GM18519 (cell line): ENCODE measurements around the gene USP21.

ENCODE experiments used
- ATAC-seq: cut with Tn5 transposase; IDR thresholded peaks from one replicate; pipeline ENCODE4 v1.9.1; 2021; ENCODE audit warnings: mild to moderate bottlenecking, moderate library complexity; ENCODE audit not compliant: unreplicated experiment, low FRiP score

USP21 gene

GRCh38 chr1:161168906-161169305 lies 9.6 kb downstream of the USP21 start:
- no peak for ATAC-seq

GRCh38 chr1:161171191-161171590 lies 11.9 kb downstream of the USP21 start:
- ATAC-seq, result no peak

- no peak for ATAC-seq
Measured at GRCh38 chr1:161171696-161172095, 12.4 kb downstream of the USP21 start.

- no peak for ATAC-seq
Measured at GRCh38 chr1:161172349-161172748, 13.0 kb downstream of the USP21 start.

- no peak for ATAC-seq
Measured at GRCh38 chr1:161172776-161173376, 13.6 kb downstream of the USP21 start.

- no peak for ATAC-seq
Measured at GRCh38 chr1:161173711-161174110, 14.4 kb downstream of the USP21 start.

- ATAC-seq, result no peak
Measured at GRCh38 chr1:161174911-161175310, 15.6 kb downstream of the USP21 start.

GRCh38 chr1:161175771-161176453 lies 16.6 kb downstream of the USP21 start:
- no peak for ATAC-seq

GRCh38 chr1:161176468-161177111 lies 17.3 kb downstream of the USP21 start:
- ATAC-seq, result no peak

GRCh38 chr1:161177112-161177935 lies 18.0 kb downstream of the USP21 start, which contains the start of gene B4GALT3:
TSS of gene B4GALT3 (minus strand) at chr1:161177507. CDS start at chr1:161176060, 1,447 bp downstream.
- peak; percentile 47 for ATAC-seq

- no peak for ATAC-seq
Measured at GRCh38 chr1:161177936-161178244, 18.6 kb downstream of the USP21 start.

- ATAC-seq, result no peak
Measured at GRCh38 chr1:161179698-161180097, 20.4 kb downstream of the USP21 start.

- ATAC-seq, result no peak
Measured at GRCh38 chr1:161180639-161181038, 21.3 kb downstream of the USP21 start.

GRCh38 chr1:161182214-161182613 lies 22.9 kb downstream of the USP21 start:
- peak; percentile 32 for ATAC-seq

GRCh38 chr1:161185282-161185682 lies 26.0 kb downstream of the USP21 start:
- peak; percentile 49 for ATAC-seq

- ATAC-seq, result peak; percentile 16
Measured at GRCh38 chr1:161185732-161186311, 26.5 kb downstream of the USP21 start.

GRCh38 chr1:161187311-161187710 lies 28.0 kb downstream of the USP21 start:
- ATAC-seq, result no peak

- no peak for ATAC-seq
Measured at GRCh38 chr1:161188381-161188780, 29.1 kb downstream of the USP21 start.

GRCh38 chr1:161189036-161189435 lies 29.7 kb downstream of the USP21 start:
- no peak for ATAC-seq

- no peak for ATAC-seq
Measured at GRCh38 chr1:161190962-161191521, 31.7 kb downstream of the USP21 start.
